GM19351 (cell line): ENCODE measurements around the gene ABCF2.

Source experiments
- ATAC-seq: cut with Tn5 transposase; IDR thresholded peaks from one replicate; pipeline ENCODE4 v1.9.1; 2021; ENCODE audit warnings: mild to moderate bottlenecking, moderate library complexity; ENCODE audit not compliant: unreplicated experiment

Gene ABCF2

GRCh38 chr7:151175047-151175792 lies 51.8 kb downstream of the ABCF2 start:
- no peak for ATAC-seq

GRCh38 chr7:151174246-151175046 lies 52.6 kb downstream of the ABCF2 start:
- ATAC-seq, result no peak

- ATAC-seq, result no peak
These were observed 53.4 kb downstream of the ABCF2 start for GRCh38 chr7:151173386-151174245.

- ATAC-seq, result peak; percentile 66
These were observed 54.5 kb downstream of the ABCF2 start for GRCh38 chr7:151172273-151173141.

- no peak for ATAC-seq
These were observed 58.2 kb downstream of the ABCF2 start for GRCh38 chr7:151168787-151169162.

GRCh38 chr7:151168003-151168786 lies 58.8 kb downstream of the ABCF2 start:
- peak; percentile 66 for ATAC-seq

GRCh38 chr7:151167197-151167961 lies 59.6 kb downstream of the ABCF2 start, which contains the start of gene GBX1:
Gene GBX1, minus strand, starts transcription at chr7:151167694. Its CDS starts 146 bp downstream, at chr7:151167548.
- ATAC-seq, result no peak

GRCh38 chr7:151166629-151167196 lies 60.3 kb downstream of the ABCF2 start:
- no peak for ATAC-seq
